ENCODE results near the gene C1QTNF9. TPM values are rescaled to one million over a fixed set of nuclear protein-coding genes. Genes with fewer than 3 reads are reported as not detected.
"Not testable (repeated sequence)": the region's sequence is repeated elsewhere in the genome, so short reads cannot be mapped to it uniquely, and the experiment has no call there.

The C1QTNF9 gene
- total and polyA plus RNA-seq, 2 donors (not counting 1 experiment from before 2014, with no cell fraction given) = not detected

DNA sequence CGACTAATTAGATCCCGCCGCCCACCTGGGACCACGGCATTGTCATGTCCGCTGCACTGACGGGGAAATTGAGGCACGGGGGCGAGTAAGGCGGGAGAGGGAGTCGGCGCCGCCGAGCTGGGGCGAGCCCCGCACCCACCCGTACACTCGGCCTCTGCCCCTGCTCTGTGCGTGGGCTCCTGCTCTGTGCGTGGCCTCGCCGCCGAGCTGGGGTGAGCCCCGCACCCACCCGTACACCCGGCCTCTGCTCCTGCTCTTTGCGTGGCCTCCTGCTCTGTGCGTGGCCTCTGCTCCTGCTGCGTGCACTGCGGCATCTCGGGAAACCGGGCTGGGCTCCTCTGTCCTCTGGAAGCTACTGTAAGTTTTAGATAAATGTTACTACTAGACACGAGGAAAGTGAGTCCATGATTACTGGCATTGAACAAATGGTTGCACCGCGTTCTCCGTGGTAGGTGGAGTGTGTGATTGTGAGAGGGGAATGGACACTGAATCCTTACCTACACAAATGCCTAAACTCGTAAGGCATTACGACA lies 826 bp upstream of the C1QTNF9 start:
- Mint-ChIP-seq H3K9me3 (ENCODE audit: insufficient read depth) (no peaks in the 10 kb centered on the region), H3K4me3 (no peak overlapping the region), H3K27ac (no peak overlapping the region), H3K27me3 (no peaks in the 10 kb centered on the region), H3K4me1 (no peaks in the 10 kb centered on the region)
- no peak overlapping the region for H3K27ac ChIP-seq (ENCODE audit: low read length in 2 of 2)
- ATAC-seq (ENCODE audit: low read depth) (no peak), DNase-seq (no peak)
- H3K9me3 ChIP-seq (ENCODE audit: control extremely low read depth in 1 of 3, control insufficient read depth in 2 of 3, insufficient read depth in 1 of 3, low read length in 2 of 3) = no peaks in the 10 kb centered on the region
- ChIA-PET CTCF (no interaction called here), POLR2A (no interaction called here)
- no peak overlapping the region for H2AFZ ChIP-seq (ENCODE audit: insufficient read depth, low read depth, low read length, poor library complexity, severe bottlenecking)
- no peak overlapping the region for H3K9ac ChIP-seq (ENCODE audit: low read length)
- no peaks in the 10 kb centered on the region for H3K36me3 ChIP-seq (replicated peaks in 1 of 2; ENCODE audit: control extremely low read depth in 1 of 2, control insufficient read depth in 1 of 2, extremely low read depth in 1 of 2, insufficient read depth in 2 of 2, low read length in 1 of 2)
- no peaks in the 10 kb centered on the region for H4K20me1 ChIP-seq (ENCODE audit: control insufficient read depth, insufficient read depth, low read length, poor library complexity, severe bottlenecking)
- no peaks in the 10 kb centered on the region for H3K27me3 ChIP-seq (replicated peaks in 1 of 4; ENCODE audit: control extremely low read depth in 1 of 4, control insufficient read depth in 3 of 4, insufficient read depth in 4 of 4, low read length in 3 of 4)
- WGBS (ENCODE audit: insufficient coverage) = 93% methylated on average over 32 of the region's 37 CpGs
- no peak overlapping the region for H3K4me3 ChIP-seq (ENCODE audit: control extremely low read depth in 1 of 5, extremely low read depth in 1 of 5, insufficient read depth in 1 of 5, low read depth in 2 of 5, low read length in 4 of 5)
- TF ChIP-seq EZH2 (IDR thresholded peaks at IDR 0.05; ENCODE audit: borderline replicate concordance, insufficient read depth, low read depth, low read length, poor library complexity, severe bottlenecking) (no peak), CTCF (IDR thresholded peaks at IDR 0.05) (no peak)
- no peaks in the 10 kb centered on the region for H3K79me2 ChIP-seq (ENCODE audit: control insufficient read depth, insufficient read depth, low read length)
- no peaks in the 10 kb centered on the region for H3K4me1 ChIP-seq (ENCODE audit: control insufficient read depth in 2 of 2, insufficient read depth in 2 of 2, low read length in 2 of 2)
- H3K4me2 ChIP-seq (replicated peaks; ENCODE audit: low read depth, low read length, poor library complexity, severe bottlenecking) = no peak overlapping the region
- intact Hi-C loops (cut with micrococcal nuclease) = no loop called here

GRCh38 chr13:24313439-24313838 lies 4.1 kb downstream of the C1QTNF9 start:
- H3K27me3 Mint-ChIP-seq = no peaks in the 10 kb centered on the region
- no peaks in the 10 kb centered on the region for H3K9me3 Mint-ChIP-seq (ENCODE audit: insufficient read depth)
- ATAC-seq (ENCODE audit: low read depth) (no peak), DNase-seq (no peak)
- CTCF ChIA-PET = no interaction called here
- WGBS (ENCODE audit: insufficient coverage) = 55% methylated on average over 3 of the region's 5 CpGs
- Histone ChIP-seq H3K27ac (ENCODE audit: low read length in 2 of 2) (no peak overlapping the region), H3K27me3 (replicated peaks in 1 of 4; ENCODE audit: control extremely low read depth in 1 of 4, control insufficient read depth in 3 of 4, insufficient read depth in 4 of 4, low read length in 3 of 4) (no peaks in the 10 kb centered on the region), H4K20me1 (ENCODE audit: control insufficient read depth, insufficient read depth, low read length, poor library complexity, severe bottlenecking) (no peaks in the 10 kb centered on the region), H3K4me2 (replicated peaks; ENCODE audit: low read depth, low read length, poor library complexity, severe bottlenecking) (no peak overlapping the region), H3K4me1 (ENCODE audit: control insufficient read depth in 2 of 2, insufficient read depth in 2 of 2, low read length in 2 of 2) (no peaks in the 10 kb centered on the region), H3K79me2 (ENCODE audit: control insufficient read depth, insufficient read depth, low read length) (no peaks in the 10 kb centered on the region), H3K36me3 (replicated peaks in 1 of 2; ENCODE audit: control extremely low read depth in 1 of 2, control insufficient read depth in 1 of 2, extremely low read depth in 1 of 2, insufficient read depth in 2 of 2, low read length in 1 of 2) (no peaks in the 10 kb centered on the region), H3K9me3 (ENCODE audit: control extremely low read depth in 1 of 3, control insufficient read depth in 2 of 3, insufficient read depth in 1 of 3, low read length in 2 of 3) (no peaks in the 10 kb centered on the region), H2AFZ (ENCODE audit: insufficient read depth, low read depth, low read length, poor library complexity, severe bottlenecking) (no peak overlapping the region), H3K9ac (ENCODE audit: low read length) (no peak overlapping the region), H3K4me3 (ENCODE audit: control extremely low read depth in 1 of 5, extremely low read depth in 1 of 5, insufficient read depth in 1 of 5, low read depth in 2 of 5, low read length in 4 of 5) (no peak overlapping the region)
- H3K27ac Mint-ChIP-seq = no peak overlapping the region
- H3K4me1 Mint-ChIP-seq = no peaks in the 10 kb centered on the region
- no peak for TF ChIP-seq EZH2 (IDR thresholded peaks at IDR 0.05; ENCODE audit: borderline replicate concordance, insufficient read depth, low read depth, low read length, poor library complexity, severe bottlenecking)
- TF ChIP-seq CTCF (IDR thresholded peaks at IDR 0.05) = no peak
- intact Hi-C loops (cut with micrococcal nuclease) = no loop called here
- H3K4me3 Mint-ChIP-seq = no peak overlapping the region
- POLR2A ChIA-PET = no interaction called here

- WGBS (ENCODE audit: insufficient coverage) = 100% methylated on average over 4 of the region's 10 CpGs
- not testable (repeated sequence) for H3K4me1 ChIP-seq (ENCODE audit: control insufficient read depth in 2 of 2, insufficient read depth in 2 of 2, low read length in 2 of 2)
These were observed 8.5 kb downstream of the C1QTNF9 start for GRCh38 chr13:24317835-24318234.

More at GRCh38 chr13:24317835-24318234, 8.5 kb downstream of the C1QTNF9 start:
- H3K4me3 ChIP-seq (ENCODE audit: control extremely low read depth in 1 of 5, extremely low read depth in 1 of 5, insufficient read depth in 1 of 5, low read depth in 2 of 5, low read length in 4 of 5); H3K27me3 ChIP-seq (replicated peaks in 1 of 4; ENCODE audit: control extremely low read depth in 1 of 4, control insufficient read depth in 3 of 4, insufficient read depth in 4 of 4, low read length in 3 of 4); H3K9me3 ChIP-seq (ENCODE audit: control extremely low read depth in 1 of 3, control insufficient read depth in 2 of 3, insufficient read depth in 1 of 3, low read length in 2 of 3); DNase-seq; H3K79me2 ChIP-seq (ENCODE audit: control insufficient read depth, insufficient read depth, low read length); H3K27ac ChIP-seq (ENCODE audit: low read length in 2 of 2); H3K9ac ChIP-seq (ENCODE audit: low read length); H3K4me3 Mint-ChIP-seq; H3K4me1 Mint-ChIP-seq; CTCF ChIA-PET; H3K9me3 Mint-ChIP-seq (ENCODE audit: insufficient read depth); intact Hi-C loops (cut with micrococcal nuclease); ATAC-seq (ENCODE audit: low read depth); H2AFZ ChIP-seq (ENCODE audit: insufficient read depth, low read depth, low read length, poor library complexity, severe bottlenecking); H3K27ac Mint-ChIP-seq; H4K20me1 ChIP-seq (ENCODE audit: control insufficient read depth, insufficient read depth, low read length, poor library complexity, severe bottlenecking); H3K4me2 ChIP-seq (replicated peaks; ENCODE audit: low read depth, low read length, poor library complexity, severe bottlenecking); H3K27me3 Mint-ChIP-seq; POLR2A ChIA-PET; H3K36me3 ChIP-seq (replicated peaks in 1 of 2; ENCODE audit: control extremely low read depth in 1 of 2, control insufficient read depth in 1 of 2, extremely low read depth in 1 of 2, insufficient read depth in 2 of 2, low read length in 1 of 2): not testable (repeated sequence)
